ENCODE results near the gene SLC25A18. TPM values are rescaled to one million over a fixed set of nuclear protein-coding genes. Genes with fewer than 3 reads are reported as not detected.

The SLC25A18 gene
- total and polyA plus RNA-seq, 10 of the 15 experiments (the other 5 are each of a cell fraction or from before 2014, with no cell fraction given): 0.03 to 0.09 TPM; not detected in 8

DNA sequence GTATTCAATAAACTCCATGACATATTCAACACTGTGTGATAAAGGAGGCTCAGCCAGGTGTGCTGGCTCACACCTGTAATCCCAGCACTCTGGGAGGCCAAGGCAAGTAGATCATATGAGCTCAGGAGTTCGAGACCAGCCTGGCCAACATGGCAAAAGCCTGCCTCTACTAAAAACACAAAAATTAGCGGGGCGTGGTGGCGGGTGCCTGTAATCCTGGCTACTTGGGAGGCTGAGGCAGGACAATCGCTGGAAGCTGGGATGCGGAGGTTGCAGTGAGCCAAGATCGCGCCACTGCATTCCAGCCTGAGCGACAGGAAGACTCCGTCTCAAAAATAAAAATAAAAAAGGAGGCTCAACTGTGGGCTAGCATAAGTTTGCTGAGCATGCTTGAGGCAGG lies 4.1 kb upstream of the SLC25A18 start:
- Histone ChIP-seq H3K4me1 (ENCODE audit: control insufficient read depth, insufficient read depth, low read length) (no peaks in the 10 kb centered on the region), H3K9me3 (replicated peaks; ENCODE audit: control insufficient read depth, insufficient read depth, low read length) (no peaks in the 10 kb centered on the region), H3K79me2 (ENCODE audit: control insufficient read depth, insufficient read depth, low read length) (no peaks in the 10 kb centered on the region), H3K36me3 (ENCODE audit: control insufficient read depth in 2 of 2, insufficient read depth in 2 of 2, low read length in 1 of 2) (no peaks in the 10 kb centered on the region), H2AFZ (ENCODE audit: control insufficient read depth, low read depth, low read length) (no peak overlapping the region), H3K27me3 (replicated peaks in 1 of 2; ENCODE audit: control insufficient read depth in 2 of 2, insufficient read depth in 2 of 2, low read length in 1 of 2) (no peaks in the 10 kb centered on the region; a peak in 1 of 4 replicates), H4K20me1 (ENCODE audit: control insufficient read depth, insufficient read depth) (no peaks in the 10 kb centered on the region), H3K27ac (ENCODE audit: control insufficient read depth, insufficient read depth) (no peak overlapping the region), H3K4me2 (ENCODE audit: control insufficient read depth, insufficient read depth) (no peak overlapping the region), H3K4me3 (no peak overlapping the region), H3K9ac (ENCODE audit: control insufficient read depth, insufficient read depth, low read length) (no peak overlapping the region)
- FAIRE-seq: no peak
- CTCF ChIA-PET: interaction anchor here (1.0 to 3.4 kb wide), 21 partner anchors 11 to 517 kb away, joined by 3 to 32 read pairs (median 4); no protein-coding TSS in a partner anchor
- WGBS (ENCODE audit: insufficient coverage, insufficient replicate concordance, low lambda C conversion rate, missing lambda C conversion rate): 82% methylated on average over 10 of the region's 10 CpGs
- RAD21 ChIA-PET (ENCODE audit: unreplicated experiment): interaction anchor here (0.9 to 2.1 kb wide), 16 partner anchors 35 to 519 kb away, joined by 3 to 13 read pairs (median 4); partner anchors contain the start of genes BCL2L13 and PEX26
- SMC1A ChIA-PET (ENCODE audit: uncharacterized antibody, unreplicated experiment): interaction anchor here (0.9 to 1.8 kb wide), 6 partner anchors 11 to 517 kb away, joined by 3 to 9 read pairs (median 4); no protein-coding TSS in a partner anchor
- POLR2A ChIA-PET: interaction anchor here (0.5 to 0.6 kb wide), 2 partner anchors 33 to 151 kb away, joined by 4 read pairs; no protein-coding TSS in a partner anchor
- DNase-seq (ENCODE audit: low read depth, low spot score): no peak
- TF ChIP-seq SIN3A (IDR thresholded peaks at IDR 0.05; ENCODE audit: low read depth, low read length) (no peak), NFYB (IDR thresholded peaks at IDR 0.05; ENCODE audit: insufficient read depth, low read depth, low read length) (no peak), RB1 (IDR thresholded peaks at IDR 0.05; ENCODE audit: borderline replicate concordance) (no peak), TCF7 (IDR thresholded peaks at IDR 0.05; ENCODE audit: borderline replicate concordance) (no peak), HDGF (IDR thresholded peaks at IDR 0.05) (no peak), TCF3 (IDR thresholded peaks at IDR 0.05; ENCODE audit: borderline replicate concordance, insufficient read depth, low read depth, low read length) (no peak), ASH2L (IDR thresholded peaks at IDR 0.05; ENCODE audit: borderline replicate concordance, low read depth) (no peak), KDM1A (IDR thresholded peaks at IDR 0.05; ENCODE audit: borderline replicate concordance) (no peak), RCOR1 (conservative IDR thresholded peaks at IDR 0.05; ENCODE audit: low read depth, low read length) (no peak), ZNF24 (IDR thresholded peaks at IDR 0.05) (no peak), PAX8 (IDR thresholded peaks at IDR 0.05) (no peak), NBN (IDR thresholded peaks at IDR 0.05) (no peak), LARP7 (IDR thresholded peaks at IDR 0.05) (no peak), JUND (IDR thresholded peaks at IDR 0.05; ENCODE audit: low read depth, low read length) (no peak), ZNF207 (IDR thresholded peaks at IDR 0.05; ENCODE audit: borderline replicate concordance) (no peak), CHD2 (IDR thresholded peaks at IDR 0.05; ENCODE audit: borderline replicate concordance, low read depth, low read length) (no peak)
- TF ChIP-seq, protein P1, sequence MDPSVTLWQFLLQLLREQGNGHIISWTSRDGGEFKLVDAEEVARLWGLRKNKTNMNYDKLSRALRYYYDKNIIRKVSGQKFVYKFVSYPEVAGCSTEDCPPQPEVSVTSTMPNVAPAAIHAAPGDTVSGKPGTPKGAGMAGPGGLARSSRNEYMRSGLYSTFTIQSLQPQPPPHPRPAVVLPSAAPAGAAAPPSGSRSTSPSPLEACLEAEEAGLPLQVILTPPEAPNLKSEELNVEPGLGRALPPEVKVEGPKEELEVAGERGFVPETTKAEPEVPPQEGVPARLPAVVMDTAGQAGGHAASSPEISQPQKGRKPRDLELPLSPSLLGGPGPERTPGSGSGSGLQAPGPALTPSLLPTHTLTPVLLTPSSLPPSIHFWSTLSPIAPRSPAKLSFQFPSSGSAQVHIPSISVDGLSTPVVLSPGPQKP (IDR thresholded peaks at IDR 0.05; ENCODE audit: low read depth, low read length): no peak
- TF ChIP-seq, protein P2, sequence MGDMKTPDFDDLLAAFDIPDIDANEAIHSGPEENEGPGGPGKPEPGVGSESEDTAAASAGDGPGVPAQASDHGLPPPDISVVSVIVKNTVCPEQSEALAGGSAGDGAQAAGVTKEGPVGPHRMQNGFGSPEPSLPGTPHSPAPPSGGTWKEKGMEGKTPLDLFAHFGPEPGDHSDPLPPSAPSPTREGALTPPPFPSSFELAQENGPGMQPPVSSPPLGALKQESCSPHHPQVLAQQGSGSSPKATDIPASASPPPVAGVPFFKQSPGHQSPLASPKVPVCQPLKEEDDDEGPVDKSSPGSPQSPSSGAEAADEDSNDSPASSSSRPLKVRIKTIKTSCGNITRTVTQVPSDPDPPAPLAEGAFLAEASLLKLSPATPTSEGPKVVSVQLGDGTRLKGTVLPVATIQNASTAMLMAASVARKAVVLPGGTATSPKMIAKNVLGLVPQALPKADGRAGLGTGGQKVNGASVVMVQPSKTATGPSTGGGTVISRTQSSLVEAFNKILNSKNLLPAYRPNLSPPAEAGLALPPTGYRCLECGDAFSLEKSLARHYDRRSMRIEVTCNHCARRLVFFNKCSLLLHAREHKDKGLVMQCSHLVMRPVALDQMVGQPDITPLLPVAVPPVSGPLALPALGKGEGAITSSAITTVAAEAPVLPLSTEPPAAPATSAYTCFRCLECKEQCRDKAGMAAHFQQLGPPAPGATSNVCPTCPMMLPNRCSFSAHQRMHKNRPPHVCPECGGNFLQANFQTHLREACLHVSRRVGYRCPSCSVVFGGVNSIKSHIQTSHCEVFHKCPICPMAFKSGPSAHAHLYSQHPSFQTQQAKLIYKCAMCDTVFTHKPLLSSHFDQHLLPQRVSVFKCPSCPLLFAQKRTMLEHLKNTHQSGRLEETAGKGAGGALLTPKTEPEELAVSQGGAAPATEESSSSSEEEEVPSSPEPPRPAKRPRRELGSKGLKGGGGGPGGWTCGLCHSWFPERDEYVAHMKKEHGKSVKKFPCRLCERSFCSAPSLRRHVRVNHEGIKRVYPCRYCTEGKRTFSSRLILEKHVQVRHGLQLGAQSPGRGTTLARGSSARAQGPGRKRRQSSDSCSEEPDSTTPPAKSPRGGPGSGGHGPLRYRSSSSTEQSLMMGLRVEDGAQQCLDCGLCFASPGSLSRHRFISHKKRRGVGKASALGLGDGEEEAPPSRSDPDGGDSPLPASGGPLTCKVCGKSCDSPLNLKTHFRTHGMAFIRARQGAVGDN (IDR thresholded peaks at IDR 0.05): no peak
- intact Hi-C loops (cut with micrococcal nuclease; ENCODE audit: unreplicated experiment): loop anchor here (5.0 kb wide), 4 partner anchors 168 to 518 kb away; partner anchors contain the start of gene PEX26
- in situ Hi-C loops (cut with MboI): no loop called here
- ATAC-seq: no peak
- BruUV-seq (replicated peaks): no TSS peak
